Measurements from ENCODE around the gene UBE2QL1.

The UBE2QL1 gene

GRCh38 chr5:6480133-6481051 lies 31.7 kb downstream of the UBE2QL1 start:
- DNase-seq, result no peak

- DNase-seq, result no peak
Measured at GRCh38 chr5:6482735-6483134, 34.1 kb downstream of the UBE2QL1 start.

- no peak for DNase-seq
Measured at GRCh38 chr5:6483880-6484382, 35.3 kb downstream of the UBE2QL1 start.

GRCh38 chr5:6484446-6484845 lies 35.8 kb downstream of the UBE2QL1 start:
- DNase-seq, result no peak

DNA sequence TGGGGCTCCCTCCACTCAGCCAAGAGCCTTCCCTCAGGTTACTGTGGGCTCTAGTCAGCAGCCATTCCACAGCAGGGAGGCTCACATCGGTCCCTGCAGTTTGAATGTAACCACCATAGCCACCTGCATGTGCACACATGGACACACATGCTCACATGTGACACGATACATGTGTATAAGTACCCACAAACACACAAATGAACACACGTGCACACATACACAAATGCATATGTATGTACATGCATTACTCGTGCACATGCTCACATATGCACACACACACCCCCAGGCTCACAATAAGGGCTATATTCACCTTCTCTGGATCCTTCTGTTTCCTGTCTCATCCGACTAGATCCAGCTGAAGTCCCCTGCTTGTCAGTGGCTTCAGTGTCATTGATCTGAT lies 36.2 kb downstream of the UBE2QL1 start:
- DNase-seq, result no peak

GRCh38 chr5:6485441-6485840 lies 36.8 kb downstream of the UBE2QL1 start:
- DNase-seq, result no peak

DNA sequence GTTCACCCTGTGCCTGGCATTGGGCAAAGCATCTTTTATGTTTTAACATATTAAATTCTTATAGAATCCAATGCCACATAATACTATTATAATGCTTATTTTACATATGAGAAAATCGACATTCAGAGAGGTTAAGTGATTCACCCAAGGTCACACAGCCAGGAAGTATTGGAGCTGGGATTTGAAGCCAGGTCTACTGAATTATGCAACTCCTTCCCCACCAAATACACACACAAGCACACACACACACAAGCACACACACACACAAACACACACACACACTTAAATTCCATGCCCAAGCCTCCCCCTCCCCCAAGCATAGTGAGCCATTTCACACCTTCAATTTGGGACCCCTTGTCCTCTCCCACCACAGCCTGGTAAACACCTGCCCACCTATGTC lies 37.4 kb downstream of the UBE2QL1 start:
- DNase-seq, result no peak

DNA sequence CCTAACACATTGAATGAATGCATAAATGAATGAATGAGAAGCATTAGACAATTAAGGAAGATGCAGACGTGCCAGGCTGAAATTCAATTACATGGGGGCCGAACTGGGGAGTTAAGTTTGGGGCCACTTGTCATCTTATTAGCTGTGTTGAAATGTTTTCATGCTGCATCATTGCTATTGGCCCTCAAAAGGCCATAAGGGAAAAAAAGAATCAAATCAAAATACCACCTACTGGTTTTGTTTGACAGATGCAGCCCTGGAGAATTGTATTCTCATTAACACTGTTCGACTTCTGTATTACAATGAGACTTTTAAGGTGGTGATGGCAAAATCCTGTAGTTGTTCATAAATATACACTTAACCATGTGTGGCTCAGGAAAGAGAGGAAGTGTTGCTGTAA lies 38.4 kb downstream of the UBE2QL1 start:
- DNase-seq, result no peak

- no peak for DNase-seq
Measured at GRCh38 chr5:6488021-6488420, 39.4 kb downstream of the UBE2QL1 start.

- DNase-seq, result no peak
Measured at GRCh38 chr5:6489643-6490185, 41.1 kb downstream of the UBE2QL1 start.

DNA sequence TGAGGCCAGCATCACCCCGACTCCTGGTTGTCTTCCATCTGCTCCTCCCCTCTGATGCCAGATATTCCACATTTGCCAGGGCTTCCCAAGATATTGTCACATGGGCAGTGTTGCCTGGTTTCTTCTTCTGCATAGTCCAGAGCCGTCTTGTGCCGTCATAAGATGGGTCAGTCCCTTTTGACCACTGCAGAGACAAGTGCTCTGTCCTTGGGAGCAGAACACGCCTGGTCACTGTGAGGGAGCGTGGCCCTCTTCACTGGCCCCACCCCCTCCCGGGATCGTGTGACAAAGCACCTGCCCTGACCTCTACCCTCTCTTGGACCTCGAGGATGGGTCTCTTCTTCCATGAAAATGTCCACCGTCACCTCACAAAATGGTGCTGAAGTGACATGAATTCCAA lies 41.6 kb downstream of the UBE2QL1 start:
- no peak for DNase-seq

DNA sequence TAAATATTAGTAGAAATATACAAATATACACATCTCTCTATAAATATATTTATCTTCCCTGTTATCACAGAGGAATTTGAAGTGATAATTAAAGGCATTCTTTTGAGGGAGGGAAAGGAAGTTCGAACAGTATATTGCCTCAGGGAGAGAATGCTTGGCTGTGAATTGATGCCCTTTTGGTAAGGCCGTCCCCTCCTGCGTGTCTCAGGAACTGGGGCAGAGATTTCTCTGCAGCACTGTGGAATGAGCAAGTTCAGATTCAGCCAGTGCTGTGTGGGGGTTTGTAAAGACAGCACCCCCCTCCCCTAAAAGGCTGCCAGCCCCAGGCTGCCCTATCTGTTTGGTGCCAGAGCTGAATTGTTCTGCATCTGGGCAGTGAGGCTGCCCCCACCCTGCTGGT lies 42.0 kb downstream of the UBE2QL1 start:
- DNase-seq, result no peak

- no peak for DNase-seq
Measured at GRCh38 chr5:6491196-6491918, 42.7 kb downstream of the UBE2QL1 start.

- no peak for DNase-seq
Measured at GRCh38 chr5:6491919-6492290, 43.2 kb downstream of the UBE2QL1 start.

DNA sequence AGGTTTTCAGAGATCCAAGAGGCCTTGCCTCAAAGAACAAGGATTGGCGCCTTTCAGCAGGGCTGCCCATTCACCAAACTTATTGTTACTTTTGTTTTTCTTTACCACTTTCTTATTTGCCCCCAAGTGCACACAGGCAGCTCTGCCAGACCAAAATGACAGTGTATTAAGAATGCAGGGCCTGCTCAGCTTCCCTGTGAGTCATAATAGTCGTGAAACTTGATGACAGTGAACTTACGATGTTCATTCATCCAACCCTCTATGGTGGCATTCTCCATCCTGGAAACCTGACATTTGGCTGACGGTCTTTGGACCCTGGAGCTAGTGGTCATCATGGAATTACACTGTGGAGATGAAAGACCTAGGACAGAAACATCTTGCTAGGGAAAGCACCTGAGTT lies 44.3 kb downstream of the UBE2QL1 start:
- peak; percentile 28 for DNase-seq

GRCh38 chr5:6493681-6494454 lies 45.2 kb downstream of the UBE2QL1 start:
- no peak for DNase-seq

- DNase-seq, result no peak
Measured at GRCh38 chr5:6494939-6495338, 46.3 kb downstream of the UBE2QL1 start.

DNA sequence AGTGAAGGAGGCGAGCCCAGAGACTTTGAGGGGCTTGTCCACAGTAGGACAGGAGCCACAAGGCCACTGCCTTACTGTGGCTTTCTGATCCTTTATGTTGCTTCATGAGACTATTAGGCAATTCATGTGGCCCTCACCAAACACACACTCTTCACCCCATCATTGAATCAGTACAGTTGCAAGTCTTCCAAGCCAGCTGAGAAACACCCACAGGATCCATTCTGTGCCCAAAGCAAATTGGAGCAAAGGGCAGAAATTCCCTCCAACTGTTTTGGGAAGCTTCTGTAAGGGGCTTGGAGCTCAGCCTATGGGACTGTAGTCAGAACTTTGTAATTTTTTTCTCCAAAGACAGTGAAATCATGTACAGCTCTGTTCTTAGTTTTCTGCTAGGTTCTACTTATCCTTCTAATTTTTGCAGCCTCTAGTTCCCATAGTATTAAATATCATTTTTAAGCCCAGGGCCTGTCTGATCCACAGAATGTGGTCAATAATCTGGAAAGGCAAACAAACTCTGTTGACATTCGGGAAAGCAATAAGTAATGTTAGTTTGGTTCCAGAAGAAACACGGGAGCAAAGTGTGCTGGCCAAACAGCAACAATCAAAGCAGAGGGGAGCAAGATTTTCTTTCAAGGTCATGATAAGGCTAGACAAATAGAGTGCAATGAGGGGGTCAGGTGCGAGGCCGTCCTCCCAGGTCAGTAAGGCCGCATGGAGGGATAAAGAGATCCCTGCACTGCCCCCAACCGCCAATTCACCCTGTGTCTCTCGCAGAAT lies 47.0 kb downstream of the UBE2QL1 start:
- DNase-seq, result no peak

DNA sequence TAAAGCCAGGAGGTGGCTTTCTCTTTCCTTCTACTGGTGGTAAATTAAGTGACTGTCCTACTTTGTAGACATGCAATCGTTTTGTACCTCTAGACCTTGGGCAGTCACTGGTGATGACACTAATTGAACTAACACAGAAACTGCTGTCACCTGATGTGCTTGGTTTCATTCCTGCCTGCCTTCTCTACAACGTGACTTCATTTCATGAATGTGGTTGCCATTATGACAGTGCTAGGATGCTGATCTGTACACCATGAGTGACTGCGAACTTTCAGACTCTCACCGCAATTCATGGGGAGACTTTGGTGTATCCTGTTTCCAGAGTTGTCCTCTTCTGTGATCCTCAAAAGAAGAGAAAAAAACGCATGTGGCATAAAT lies 47.5 kb downstream of the UBE2QL1 start:
- DNase-seq, result no peak

GRCh38 chr5:6496636-6497035 lies 48.0 kb downstream of the UBE2QL1 start:
- DNase-seq, result no peak

- DNase-seq, result no peak
Measured at GRCh38 chr5:6497262-6497661, 48.6 kb downstream of the UBE2QL1 start.

GRCh38 chr5:6498968-6499367 lies 50.3 kb downstream of the UBE2QL1 start:
- no peak for DNase-seq

Measured in femur (tissue), 1 donor.